RWPE2 (cell line): ENCODE results near the gene CNIH3.

Experiments used
- ATAC-seq: fragments of 200-7000 bp; cut with Tn5 transposase; 3 replicates; pipeline ENCODE4 v1.9.1; 2021; ENCODE audit warnings: low read depth
- DNase-seq: peaks from one replicate; pipeline ENCODE4 v3.0.0-alpha.2; 2020; ENCODE audit warnings: low spot score
- H3K27ac ChIP-seq: fragments of 450-650 bp; 2 replicates; pipeline ENCODE4 v1.5.1; 2017; ENCODE audit warnings: mild to moderate bottlenecking; ENCODE audit not compliant: poor library complexity, severe bottlenecking
- H3K27me3 ChIP-seq: fragments of 250-450 bp; sonication (Bioruptor Pico); 2 replicates; pipeline ENCODE4 v1.5.1; 2021; ENCODE audit warnings: mild to moderate bottlenecking, moderate library complexity; ENCODE audit not compliant: insufficient read depth, poor library complexity, severe bottlenecking
- H3K36me3 ChIP-seq: fragments of 250-450 bp; sonication (Bioruptor Pico); 2 replicates; pipeline ENCODE4 v1.5.1; 2020; ENCODE audit warnings: low read depth, mild to moderate bottlenecking, moderate library complexity
- H3K4me1 ChIP-seq: fragments of 250-450 bp; sonication (Bioruptor Pico); 2 replicates; pipeline ENCODE4 v1.5.1; 2021; ENCODE audit warnings: mild to moderate bottlenecking, moderate library complexity; ENCODE audit not compliant: insufficient read depth, poor library complexity, severe bottlenecking
- H3K4me3 ChIP-seq: fragments of 250-450 bp; sonication (Bioruptor Pico); 2 replicates; pipeline ENCODE4 v1.5.1; 2021; ENCODE audit warnings: mild to moderate bottlenecking, moderate library complexity; ENCODE audit not compliant: severe bottlenecking
- H3K9me3 ChIP-seq: fragments of 250-450 bp; sonication (Bioruptor Pico); 2 replicates; pipeline ENCODE4 v1.5.1; 2021; ENCODE audit warnings: mild to moderate bottlenecking, moderate library complexity; ENCODE audit not compliant: severe bottlenecking
- TF ChIP-seq, protein P1 (sequence below): fragments of 450-650 bp; IDR thresholded peaks from one replicate; pipeline ENCODE4 v1.5.1; 2017; ENCODE audit warnings: mild to moderate bottlenecking, moderate library complexity; ENCODE audit not compliant: poor library complexity, severe bottlenecking

Gene CNIH3

GRCh38 chr1:224714553-224714952, 98.4 kb downstream of the CNIH3 start:
- Histone ChIP-seq H3K4me1 (no peaks in the 10 kb centered on the region), H3K4me3 (no peak overlapping the region), H3K9me3 (no peaks in the 10 kb centered on the region), H3K27ac (no peak overlapping the region), H3K27me3 (no peaks in the 10 kb centered on the region), H3K36me3 (no peaks in the 10 kb centered on the region)
- DNase-seq = no peak
- no peak for ATAC-seq
- TF ChIP-seq, protein P1, sequence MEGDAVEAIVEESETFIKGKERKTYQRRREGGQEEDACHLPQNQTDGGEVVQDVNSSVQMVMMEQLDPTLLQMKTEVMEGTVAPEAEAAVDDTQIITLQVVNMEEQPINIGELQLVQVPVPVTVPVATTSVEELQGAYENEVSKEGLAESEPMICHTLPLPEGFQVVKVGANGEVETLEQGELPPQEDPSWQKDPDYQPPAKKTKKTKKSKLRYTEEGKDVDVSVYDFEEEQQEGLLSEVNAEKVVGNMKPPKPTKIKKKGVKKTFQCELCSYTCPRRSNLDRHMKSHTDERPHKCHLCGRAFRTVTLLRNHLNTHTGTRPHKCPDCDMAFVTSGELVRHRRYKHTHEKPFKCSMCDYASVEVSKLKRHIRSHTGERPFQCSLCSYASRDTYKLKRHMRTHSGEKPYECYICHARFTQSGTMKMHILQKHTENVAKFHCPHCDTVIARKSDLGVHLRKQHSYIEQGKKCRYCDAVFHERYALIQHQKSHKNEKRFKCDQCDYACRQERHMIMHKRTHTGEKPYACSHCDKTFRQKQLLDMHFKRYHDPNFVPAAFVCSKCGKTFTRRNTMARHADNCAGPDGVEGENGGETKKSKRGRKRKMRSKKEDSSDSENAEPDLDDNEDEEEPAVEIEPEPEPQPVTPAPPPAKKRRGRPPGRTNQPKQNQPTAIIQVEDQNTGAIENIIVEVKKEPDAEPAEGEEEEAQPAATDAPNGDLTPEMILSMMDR = no peak

DNA sequence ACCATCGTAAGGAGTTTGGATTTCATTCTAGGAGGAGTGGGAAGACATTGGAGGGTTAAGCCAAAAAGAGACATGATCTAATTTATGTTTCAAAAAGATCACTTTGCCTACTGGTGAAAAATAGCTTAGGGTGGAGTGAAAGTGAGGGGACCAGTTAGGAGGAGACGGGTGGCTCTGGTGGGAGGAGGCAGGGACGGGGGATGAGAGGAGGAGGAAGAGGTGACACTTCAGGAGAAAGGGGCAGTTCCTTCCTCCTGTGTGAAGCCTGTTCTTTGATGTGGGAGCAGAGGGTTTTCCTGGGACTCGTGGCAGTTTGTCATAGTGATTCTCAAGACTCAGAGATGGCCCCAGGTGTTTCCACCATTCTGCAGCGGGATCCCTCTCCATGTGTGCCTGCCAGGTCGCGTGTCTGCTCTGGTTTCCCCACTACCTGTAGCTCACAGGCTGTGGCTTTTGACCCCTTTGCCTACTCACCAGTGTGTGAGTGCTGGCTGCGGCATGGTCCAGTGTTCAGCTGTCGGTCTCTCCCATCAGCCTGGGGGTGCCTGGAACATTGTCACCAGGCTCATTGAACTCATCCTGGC, 102.4 kb downstream of the CNIH3 start:
- TF ChIP-seq, protein P1 = no peak
- ATAC-seq (no peak), DNase-seq (no peak)
- Histone ChIP-seq H3K27me3 (no peaks in the 10 kb centered on the region), H3K36me3 (no peaks in the 10 kb centered on the region), H3K4me3 (no peak overlapping the region), H3K27ac (no peak overlapping the region), H3K4me1 (no peaks in the 10 kb centered on the region), H3K9me3 (no peaks in the 10 kb centered on the region)

GRCh38 chr1:224719716-224720115, 103.6 kb downstream of the CNIH3 start:
- Histone ChIP-seq H3K4me1 (no peaks in the 10 kb centered on the region), H3K9me3 (no peaks in the 10 kb centered on the region), H3K4me3 (no peak overlapping the region), H3K27ac (no peak overlapping the region), H3K27me3 (no peaks in the 10 kb centered on the region), H3K36me3 (no peaks in the 10 kb centered on the region)
- ATAC-seq (no peak), DNase-seq (no peak)
- TF ChIP-seq, protein P1 = no peak

DNA sequence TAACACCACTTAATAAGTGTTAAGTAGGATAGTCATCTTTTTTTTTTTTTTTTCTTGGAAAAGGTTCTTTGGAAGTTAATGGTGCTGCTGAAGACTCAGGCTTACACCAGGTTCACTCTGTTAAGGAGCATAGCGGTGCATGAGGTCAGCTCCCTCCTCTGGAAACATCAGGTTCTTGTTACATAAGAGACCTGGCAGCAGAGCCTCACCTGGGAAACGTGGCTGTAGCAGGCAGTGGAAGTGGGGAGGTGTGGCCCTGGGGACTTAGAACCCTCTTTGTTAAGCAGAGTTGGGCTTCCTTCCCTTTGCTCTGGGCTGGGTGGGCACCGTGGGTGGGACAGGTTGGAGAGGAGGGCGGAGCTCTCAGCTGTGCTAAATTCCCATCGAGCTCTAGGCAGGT, 104.1 kb downstream of the CNIH3 start:
- H3K27me3 ChIP-seq = no peaks in the 10 kb centered on the region
- no peak for ATAC-seq
- DNase-seq = no peak
- H3K4me3 ChIP-seq = no peak overlapping the region
- no peak overlapping the region for H3K27ac ChIP-seq
- no peaks in the 10 kb centered on the region for H3K9me3 ChIP-seq
- H3K4me1 ChIP-seq = no peaks in the 10 kb centered on the region
- TF ChIP-seq, protein P1 = no peak
- no peaks in the 10 kb centered on the region for H3K36me3 ChIP-seq

DNA sequence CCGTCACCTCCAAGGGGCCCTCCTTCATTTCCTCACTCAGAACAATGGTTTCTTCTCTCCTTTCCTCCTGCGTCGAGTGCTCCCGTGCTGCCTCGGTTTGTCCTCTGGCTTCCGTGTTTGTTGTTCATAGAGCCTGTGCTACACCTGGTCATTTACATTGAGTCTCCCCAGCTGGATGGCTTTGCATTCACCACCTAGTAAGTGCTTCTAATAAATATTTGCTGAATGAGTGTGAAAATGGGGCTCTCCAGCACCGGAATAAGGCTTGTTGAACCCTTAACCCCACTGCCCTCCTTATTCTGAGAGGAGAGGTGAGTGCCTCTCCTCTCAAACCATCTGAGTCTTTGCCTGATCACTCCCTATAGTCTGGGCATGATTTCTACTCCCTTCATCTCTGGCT, 104.9 kb downstream of the CNIH3 start:
- TF ChIP-seq, protein P1 = no peak
- Histone ChIP-seq H3K27ac (no peak overlapping the region), H3K9me3 (no peaks in the 10 kb centered on the region), H3K4me1 (no peaks in the 10 kb centered on the region), H3K4me3 (no peak overlapping the region), H3K27me3 (no peaks in the 10 kb centered on the region), H3K36me3 (no peaks in the 10 kb centered on the region)
- ATAC-seq = no peak
- DNase-seq = no peak
